ENCODE measurements around the gene PPP3R2.

PPP3R2 gene

DNA sequence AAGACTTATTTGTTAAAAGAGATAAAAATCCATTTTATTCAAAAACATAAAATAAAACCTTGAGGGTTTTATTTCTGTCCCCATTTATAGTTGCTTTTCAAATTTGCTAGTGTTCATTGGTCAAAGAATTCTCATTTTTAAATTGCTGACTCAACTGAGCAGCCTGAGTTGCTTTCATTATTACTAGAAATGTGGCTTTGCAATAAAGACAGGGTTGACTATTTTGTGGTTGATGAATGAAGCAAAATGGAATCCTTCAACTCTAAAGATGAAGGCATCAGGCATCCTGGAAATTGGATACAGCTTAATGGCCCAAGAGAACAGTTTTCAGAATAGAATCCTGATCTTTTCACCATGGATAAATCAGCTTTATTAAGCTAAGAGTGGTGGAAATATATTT is 23.9 kb upstream of the PPP3R2 start:
- no peak for DNase-seq
- CTCF ChIA-PET, result no interaction called here
- POLR2A ChIA-PET, result no interaction called here
- no peaks in the 10 kb centered on the region for H3K9me3 ChIP-seq (ENCODE audit: control extremely low read depth in 1 of 5, control insufficient read depth in 4 of 5, insufficient read depth in 2 of 5, low read depth in 1 of 5, low read length in 4 of 5)
- H3K4me1 ChIP-seq (ENCODE audit: control extremely low read depth in 1 of 4, control insufficient read depth in 4 of 4, insufficient read depth in 4 of 4, low read length in 3 of 4), result no peaks in the 10 kb centered on the region
- no peaks in the 10 kb centered on the region for H3K27me3 ChIP-seq (replicated peaks in 2 of 5; ENCODE audit: control insufficient read depth in 4 of 5, insufficient read depth in 5 of 5, low read length in 4 of 5)
- H3K36me3 ChIP-seq (ENCODE audit: control insufficient read depth in 4 of 4, insufficient read depth in 4 of 4, low read length in 3 of 4), result no peaks in the 10 kb centered on the region
- no peak overlapping the region for H3K27ac ChIP-seq (ENCODE audit: insufficient read depth in 1 of 2, low read depth in 1 of 2, low read length in 2 of 2, poor library complexity in 1 of 2, severe bottlenecking in 2 of 2)
- H3K4me3 ChIP-seq (ENCODE audit: control insufficient read depth in 1 of 7, extremely low read depth in 1 of 7, insufficient read depth in 4 of 7, low read depth in 2 of 7, low read length in 6 of 7), result no peak overlapping the region

DNA sequence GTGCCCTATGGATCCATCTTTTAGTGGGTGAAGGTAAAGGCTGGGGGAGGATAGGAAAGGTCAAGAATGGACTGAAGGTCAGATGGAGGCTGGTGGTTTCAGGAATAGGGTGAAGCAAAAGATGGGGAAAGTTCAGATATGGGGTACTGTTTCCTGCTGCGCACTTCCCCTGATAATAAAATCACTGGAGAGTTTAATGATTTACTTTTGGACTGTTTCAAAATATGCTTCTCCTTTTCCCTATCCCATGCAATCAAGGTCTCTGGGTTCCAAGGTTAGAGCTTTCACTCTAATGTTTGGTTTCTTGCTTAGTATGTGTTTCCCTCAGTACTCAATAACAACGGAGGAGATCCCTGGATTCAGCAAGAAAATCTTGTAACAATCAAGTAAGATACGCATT is 10.8 kb upstream of the PPP3R2 start:
- DNase-seq, result no peak
- POLR2A ChIA-PET, result no interaction called here
- no peak overlapping the region for H3K27ac ChIP-seq (ENCODE audit: insufficient read depth in 1 of 2, low read depth in 1 of 2, low read length in 2 of 2, poor library complexity in 1 of 2, severe bottlenecking in 2 of 2)
- CTCF ChIA-PET, result no interaction called here
- peaks cover 0 to 6% (median 0%) of the 10 kb centered on the region in 5 experiments for H3K27me3 ChIP-seq (replicated peaks in 2 of 5; ENCODE audit: control insufficient read depth in 4 of 5, insufficient read depth in 5 of 5, low read length in 4 of 5)
- peaks cover 0 to 12% (median 0%) of the 10 kb centered on the region in 4 experiments for H3K4me1 ChIP-seq (ENCODE audit: control extremely low read depth in 1 of 4, control insufficient read depth in 4 of 4, insufficient read depth in 4 of 4, low read length in 3 of 4)
- no peaks in the 10 kb centered on the region for H3K36me3 ChIP-seq (ENCODE audit: control insufficient read depth in 4 of 4, insufficient read depth in 4 of 4, low read length in 3 of 4)
- no peaks in the 10 kb centered on the region for H3K9me3 ChIP-seq (ENCODE audit: control extremely low read depth in 1 of 5, control insufficient read depth in 4 of 5, insufficient read depth in 2 of 5, low read depth in 1 of 5, low read length in 4 of 5)
- no peak overlapping the region for H3K4me3 ChIP-seq (ENCODE audit: control insufficient read depth in 1 of 7, extremely low read depth in 1 of 7, insufficient read depth in 4 of 7, low read depth in 2 of 7, low read length in 6 of 7)
- WGBS (ENCODE audit: insufficient coverage), result 100% methylated on average over 1 of the region's 3 CpGs

DNA sequence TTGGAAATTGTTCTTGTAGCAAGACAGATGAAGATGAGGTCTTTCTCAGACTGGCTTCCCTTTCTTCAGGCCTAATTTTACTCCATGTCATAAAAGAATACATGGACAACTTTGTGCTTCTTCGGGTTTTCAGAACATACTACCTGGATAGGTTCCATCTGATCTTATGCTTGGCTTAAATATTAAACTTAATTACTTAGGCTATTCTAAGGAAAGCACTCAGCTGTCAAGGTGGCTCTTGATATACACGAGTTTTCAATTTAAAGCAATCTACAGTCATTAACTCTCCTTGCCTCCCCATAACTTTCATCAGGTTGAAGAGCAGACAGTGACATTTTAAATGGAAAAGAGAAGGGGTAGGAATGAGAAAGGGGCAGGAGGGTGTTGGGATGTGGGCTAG is 9.5 kb upstream of the PPP3R2 start:
- Histone ChIP-seq H3K36me3 (ENCODE audit: control insufficient read depth in 4 of 4, insufficient read depth in 4 of 4, low read length in 3 of 4) (no peaks in the 10 kb centered on the region), H3K4me1 (ENCODE audit: control extremely low read depth in 1 of 4, control insufficient read depth in 4 of 4, insufficient read depth in 4 of 4, low read length in 3 of 4) (peaks cover 0 to 12% (median 0%) of the 10 kb centered on the region in 4 experiments), H3K9me3 (ENCODE audit: control extremely low read depth in 1 of 5, control insufficient read depth in 4 of 5, insufficient read depth in 2 of 5, low read depth in 1 of 5, low read length in 4 of 5) (no peaks in the 10 kb centered on the region), H3K4me3 (ENCODE audit: control insufficient read depth in 1 of 7, extremely low read depth in 1 of 7, insufficient read depth in 4 of 7, low read depth in 2 of 7, low read length in 6 of 7) (no peak overlapping the region), H3K27me3 (replicated peaks in 2 of 5; ENCODE audit: control insufficient read depth in 4 of 5, insufficient read depth in 5 of 5, low read length in 4 of 5) (peaks cover 0 to 6% (median 0%) of the 10 kb centered on the region in 5 experiments), H3K27ac (ENCODE audit: insufficient read depth in 1 of 2, low read depth in 1 of 2, low read length in 2 of 2, poor library complexity in 1 of 2, severe bottlenecking in 2 of 2) (no peak overlapping the region)
- ChIA-PET CTCF (interaction anchor here (0.9 to 2.4 kb wide), 5 partner anchors 19 to 142 kb away, joined by 3 to 8 read pairs (median 4); no protein-coding TSS in a partner anchor), POLR2A (no interaction called here)
- no peak for DNase-seq
- no CpG with 5 or more reads among the region's 2 CpGs for WGBS (ENCODE audit: insufficient coverage)

DNA sequence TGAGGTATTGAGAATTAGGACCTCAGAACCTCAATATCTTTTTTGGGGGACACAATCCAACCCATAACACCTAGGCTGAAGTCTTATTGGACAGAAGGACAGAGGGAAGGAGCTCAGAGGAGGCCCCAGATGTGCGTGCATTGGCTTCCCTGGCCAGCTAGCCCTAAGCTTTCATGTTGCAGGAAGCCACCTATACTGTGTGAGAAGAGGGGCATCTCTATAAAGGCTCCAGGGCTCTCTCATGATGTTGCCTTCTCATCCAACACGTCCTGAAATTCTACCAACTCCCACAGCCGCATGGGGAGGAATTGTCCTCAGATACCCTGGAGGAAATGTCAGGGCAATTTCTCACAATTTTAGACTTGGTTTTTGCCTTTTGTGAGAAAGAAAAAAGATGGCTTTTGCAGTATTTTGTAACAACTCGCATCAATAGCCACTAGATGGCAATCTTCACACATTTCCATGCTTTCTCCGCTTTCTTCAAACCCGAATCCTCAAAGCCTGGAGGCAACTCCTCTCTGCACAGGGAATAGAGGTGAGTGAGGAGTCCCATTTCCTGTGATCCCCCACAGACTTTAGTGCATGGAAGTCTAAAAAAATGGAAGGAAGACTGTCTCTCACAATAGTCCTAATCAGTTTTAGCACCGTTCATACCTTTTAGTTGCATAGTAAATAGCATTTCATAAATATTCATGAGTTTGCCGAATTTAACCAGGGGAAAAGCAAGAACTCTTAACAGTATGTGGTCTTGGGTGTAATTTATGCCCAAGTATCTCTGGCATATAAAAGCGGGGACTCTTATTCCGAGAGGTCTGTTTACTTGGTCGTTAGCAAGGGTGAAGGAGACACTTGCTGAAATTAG is 7.4 kb upstream of the PPP3R2 start:
- Histone ChIP-seq H3K4me1 (ENCODE audit: control extremely low read depth in 1 of 4, control insufficient read depth in 4 of 4, insufficient read depth in 4 of 4, low read length in 3 of 4) (peaks cover 0 to 12% (median 0%) of the 10 kb centered on the region in 4 experiments), H3K4me3 (ENCODE audit: control insufficient read depth in 1 of 7, extremely low read depth in 1 of 7, insufficient read depth in 4 of 7, low read depth in 2 of 7, low read length in 6 of 7) (peak overlapping the region in 1 of 7 experiments; percentile 60), H3K9me3 (ENCODE audit: control extremely low read depth in 1 of 5, control insufficient read depth in 4 of 5, insufficient read depth in 2 of 5, low read depth in 1 of 5, low read length in 4 of 5) (no peaks in the 10 kb centered on the region), H3K27ac (ENCODE audit: insufficient read depth in 1 of 2, low read depth in 1 of 2, low read length in 2 of 2, poor library complexity in 1 of 2, severe bottlenecking in 2 of 2) (no peak overlapping the region), H3K36me3 (ENCODE audit: control insufficient read depth in 4 of 4, insufficient read depth in 4 of 4, low read length in 3 of 4) (no peaks in the 10 kb centered on the region), H3K27me3 (replicated peaks in 2 of 5; ENCODE audit: control insufficient read depth in 4 of 5, insufficient read depth in 5 of 5, low read length in 4 of 5) (peaks cover 0 to 4% (median 0%) of the 10 kb centered on the region in 5 experiments)
- ChIA-PET CTCF (interaction anchor here (0.8 to 2.4 kb wide), 14 partner anchors 9 to 189 kb away, joined by 3 to 8 read pairs (median 4); no protein-coding TSS in a partner anchor), POLR2A (no interaction called here)
- DNase-seq, result peak; percentile 42 to 63 (median 59)
- 60% methylated on average over 4 of the region's 11 CpGs for WGBS (ENCODE audit: insufficient coverage)

DNA sequence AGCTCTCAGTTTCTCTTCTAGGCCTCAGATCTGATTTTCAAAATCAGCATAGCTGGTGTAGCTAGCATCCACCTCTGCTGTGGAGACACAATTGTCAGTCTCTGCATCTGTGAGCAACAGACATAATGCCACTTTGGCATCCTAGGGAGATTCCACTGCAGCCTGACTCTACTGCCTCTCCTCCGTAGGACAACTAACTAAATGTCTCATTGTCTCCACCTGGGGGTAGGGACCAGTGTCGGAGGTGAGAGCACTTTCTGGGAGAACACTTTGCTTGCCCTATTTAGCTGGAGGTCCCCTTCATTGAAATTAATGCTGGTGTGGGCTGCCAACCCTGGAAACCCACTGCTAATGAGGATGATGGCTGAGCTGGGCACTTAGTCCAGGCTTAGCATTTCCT is 1.4 kb downstream of the PPP3R2 start:
- Histone ChIP-seq H3K4me3 (ENCODE audit: control insufficient read depth in 1 of 7, extremely low read depth in 1 of 7, insufficient read depth in 4 of 7, low read depth in 2 of 7, low read length in 6 of 7) (no peak overlapping the region), H3K9me3 (ENCODE audit: control extremely low read depth in 1 of 5, control insufficient read depth in 4 of 5, insufficient read depth in 2 of 5, low read depth in 1 of 5, low read length in 4 of 5) (no peaks in the 10 kb centered on the region), H3K27me3 (replicated peaks in 2 of 5; ENCODE audit: control insufficient read depth in 4 of 5, insufficient read depth in 5 of 5, low read length in 4 of 5) (no peaks in the 10 kb centered on the region), H3K27ac (ENCODE audit: insufficient read depth in 1 of 2, low read depth in 1 of 2, low read length in 2 of 2, poor library complexity in 1 of 2, severe bottlenecking in 2 of 2) (no peak overlapping the region), H3K4me1 (ENCODE audit: control extremely low read depth in 1 of 4, control insufficient read depth in 4 of 4, insufficient read depth in 4 of 4, low read length in 3 of 4) (no peaks in the 10 kb centered on the region), H3K36me3 (ENCODE audit: control insufficient read depth in 4 of 4, insufficient read depth in 4 of 4, low read length in 3 of 4) (no peaks in the 10 kb centered on the region)
- CTCF ChIA-PET, result interaction anchor here (1.0 to 1.4 kb wide), 2 partner anchors 8 to 16 kb away, joined by 4 read pairs; no protein-coding TSS in a partner anchor
- no peak for DNase-seq
- 80% methylated on average over 1 of the region's 2 CpGs for WGBS (ENCODE audit: insufficient coverage)
- POLR2A ChIA-PET, result no interaction called here

- no peaks in the 10 kb centered on the region for H3K27me3 ChIP-seq (replicated peaks in 2 of 5; ENCODE audit: control insufficient read depth in 4 of 5, insufficient read depth in 5 of 5, low read length in 4 of 5)
- no peaks in the 10 kb centered on the region for H3K9me3 ChIP-seq (ENCODE audit: control extremely low read depth in 1 of 5, control insufficient read depth in 4 of 5, insufficient read depth in 2 of 5, low read depth in 1 of 5, low read length in 4 of 5)
- no peak for DNase-seq
- H3K27ac ChIP-seq (ENCODE audit: insufficient read depth in 1 of 2, low read depth in 1 of 2, low read length in 2 of 2, poor library complexity in 1 of 2, severe bottlenecking in 2 of 2), result no peak overlapping the region
- no peaks in the 10 kb centered on the region for H3K36me3 ChIP-seq (ENCODE audit: control insufficient read depth in 4 of 4, insufficient read depth in 4 of 4, low read length in 3 of 4)
- POLR2A ChIA-PET, result no interaction called here
- no peaks in the 10 kb centered on the region for H3K4me1 ChIP-seq (ENCODE audit: control extremely low read depth in 1 of 4, control insufficient read depth in 4 of 4, insufficient read depth in 4 of 4, low read length in 3 of 4)
- CTCF ChIA-PET, result interaction anchor here (1.0 to 1.4 kb wide), 3 partner anchors 8 to 16 kb away, joined by 3 to 4 read pairs (median 4); no protein-coding TSS in a partner anchor
- H3K4me3 ChIP-seq (ENCODE audit: control insufficient read depth in 1 of 7, extremely low read depth in 1 of 7, insufficient read depth in 4 of 7, low read depth in 2 of 7, low read length in 6 of 7), result no peak overlapping the region
Measured at GRCh38 chr9:101592788-101593187, 2.0 kb downstream of the PPP3R2 start.

- DNase-seq, result no peak
- no peaks in the 10 kb centered on the region for H3K9me3 ChIP-seq (ENCODE audit: control extremely low read depth in 1 of 5, control insufficient read depth in 4 of 5, insufficient read depth in 2 of 5, low read depth in 1 of 5, low read length in 4 of 5)
- no peaks in the 10 kb centered on the region for H3K36me3 ChIP-seq (ENCODE audit: control insufficient read depth in 4 of 4, insufficient read depth in 4 of 4, low read length in 3 of 4)
- H3K4me3 ChIP-seq (ENCODE audit: control insufficient read depth in 1 of 7, extremely low read depth in 1 of 7, insufficient read depth in 4 of 7, low read depth in 2 of 7, low read length in 6 of 7), result no peak overlapping the region
- ChIA-PET POLR2A (no interaction called here), CTCF (interaction anchor here (1.2 to 1.4 kb wide), 2 partner anchors 9 to 17 kb away, joined by 3 to 4 read pairs; no protein-coding TSS in a partner anchor)
- no peaks in the 10 kb centered on the region for H3K27me3 ChIP-seq (replicated peaks in 2 of 5; ENCODE audit: control insufficient read depth in 4 of 5, insufficient read depth in 5 of 5, low read length in 4 of 5)
- H3K4me1 ChIP-seq (ENCODE audit: control extremely low read depth in 1 of 4, control insufficient read depth in 4 of 4, insufficient read depth in 4 of 4, low read length in 3 of 4), result no peaks in the 10 kb centered on the region
- H3K27ac ChIP-seq (ENCODE audit: insufficient read depth in 1 of 2, low read depth in 1 of 2, low read length in 2 of 2, poor library complexity in 1 of 2, severe bottlenecking in 2 of 2), result no peak overlapping the region
Measured at GRCh38 chr9:101591787-101592446, 2.9 kb downstream of the PPP3R2 start.

All from common myeloid progenitor, CD34-positive (primary cell).